Measurements from ENCODE around the gene CUL1.

CUL1 gene

GRCh38 chr7:148711191-148712102 is 12.7 kb downstream of the CUL1 start:
- Histone ChIP-seq H3K27me3 (ENCODE audit: control insufficient read depth, insufficient read depth, low read length) (no peaks in the 10 kb centered on the region), H3K9ac (ENCODE audit: low read length) (no peak overlapping the region), H3K4me3 (ENCODE audit: low read length) (no peak overlapping the region), H3K4me1 (ENCODE audit: control insufficient read depth, insufficient read depth, low read length) (peaks cover 11% of the 10 kb centered on the region), H3K36me3 (ENCODE audit: control insufficient read depth, insufficient read depth, low read length) (no peaks in the 10 kb centered on the region), H3K27ac (ENCODE audit: low read depth, low read length) (no peak overlapping the region)

- H3K4me3 ChIP-seq (ENCODE audit: low read length): no peak overlapping the region
- H3K9ac ChIP-seq (ENCODE audit: low read length): no peak overlapping the region
- no peaks in the 10 kb centered on the region for H3K27me3 ChIP-seq (ENCODE audit: control insufficient read depth, insufficient read depth, low read length)
- no peaks in the 10 kb centered on the region for H3K36me3 ChIP-seq (ENCODE audit: control insufficient read depth, insufficient read depth, low read length)
- H3K27ac ChIP-seq (ENCODE audit: low read depth, low read length): no peak overlapping the region
- H3K4me1 ChIP-seq (ENCODE audit: control insufficient read depth, insufficient read depth, low read length): peaks cover 11% of the 10 kb centered on the region
These were observed 14.1 kb downstream of the CUL1 start for GRCh38 chr7:148712678-148713329.

- no peak overlapping the region for H3K9ac ChIP-seq (ENCODE audit: low read length)
- no peaks in the 10 kb centered on the region for H3K27me3 ChIP-seq (ENCODE audit: control insufficient read depth, insufficient read depth, low read length)
- H3K4me1 ChIP-seq (ENCODE audit: control insufficient read depth, insufficient read depth, low read length): peaks cover 8% of the 10 kb centered on the region
- no peak overlapping the region for H3K27ac ChIP-seq (ENCODE audit: low read depth, low read length)
- H3K36me3 ChIP-seq (ENCODE audit: control insufficient read depth, insufficient read depth, low read length): no peaks in the 10 kb centered on the region
- no peak overlapping the region for H3K4me3 ChIP-seq (ENCODE audit: low read length)
These were observed 15.8 kb downstream of the CUL1 start for GRCh38 chr7:148714498-148714897.

- Histone ChIP-seq H3K27ac (ENCODE audit: low read depth, low read length) (no peak overlapping the region), H3K4me1 (ENCODE audit: control insufficient read depth, insufficient read depth, low read length) (peaks cover 14% of the 10 kb centered on the region), H3K36me3 (ENCODE audit: control insufficient read depth, insufficient read depth, low read length) (no peaks in the 10 kb centered on the region), H3K9ac (ENCODE audit: low read length) (no peak overlapping the region), H3K4me3 (ENCODE audit: low read length) (no peak overlapping the region), H3K27me3 (ENCODE audit: control insufficient read depth, insufficient read depth, low read length) (no peaks in the 10 kb centered on the region)
These were observed 16.3 kb downstream of the CUL1 start for GRCh38 chr7:148715027-148715426.

GRCh38 chr7:148717266-148717793 is 18.6 kb downstream of the CUL1 start:
- Histone ChIP-seq H3K27me3 (ENCODE audit: control insufficient read depth, insufficient read depth, low read length) (no peaks in the 10 kb centered on the region), H3K4me3 (ENCODE audit: low read length) (no peak overlapping the region), H3K27ac (ENCODE audit: low read depth, low read length) (no peak overlapping the region), H3K36me3 (ENCODE audit: control insufficient read depth, insufficient read depth, low read length) (no peaks in the 10 kb centered on the region), H3K4me1 (ENCODE audit: control insufficient read depth, insufficient read depth, low read length) (peaks cover 12% of the 10 kb centered on the region), H3K9ac (ENCODE audit: low read length) (no peak overlapping the region)

GRCh38 chr7:148718431-148718830 is 19.7 kb downstream of the CUL1 start:
- Histone ChIP-seq H3K4me3 (ENCODE audit: low read length) (no peak overlapping the region), H3K36me3 (ENCODE audit: control insufficient read depth, insufficient read depth, low read length) (no peaks in the 10 kb centered on the region), H3K4me1 (ENCODE audit: control insufficient read depth, insufficient read depth, low read length) (peaks cover 10% of the 10 kb centered on the region), H3K27ac (ENCODE audit: low read depth, low read length) (no peak overlapping the region), H3K9ac (ENCODE audit: low read length) (no peak overlapping the region), H3K27me3 (ENCODE audit: control insufficient read depth, insufficient read depth, low read length) (no peaks in the 10 kb centered on the region)

GRCh38 chr7:148719753-148720152 is 21.1 kb downstream of the CUL1 start:
- Histone ChIP-seq H3K4me1 (ENCODE audit: control insufficient read depth, insufficient read depth, low read length) (peaks cover 10% of the 10 kb centered on the region), H3K4me3 (ENCODE audit: low read length) (no peak overlapping the region), H3K9ac (ENCODE audit: low read length) (no peak overlapping the region), H3K27ac (ENCODE audit: low read depth, low read length) (no peak overlapping the region), H3K36me3 (ENCODE audit: control insufficient read depth, insufficient read depth, low read length) (no peaks in the 10 kb centered on the region), H3K27me3 (ENCODE audit: control insufficient read depth, insufficient read depth, low read length) (no peaks in the 10 kb centered on the region)

GRCh38 chr7:148720472-148720871 is 21.8 kb downstream of the CUL1 start:
- H3K4me1 ChIP-seq (ENCODE audit: control insufficient read depth, insufficient read depth, low read length): peaks cover 10% of the 10 kb centered on the region
- no peak overlapping the region for H3K27ac ChIP-seq (ENCODE audit: low read depth, low read length)
- H3K36me3 ChIP-seq (ENCODE audit: control insufficient read depth, insufficient read depth, low read length): no peaks in the 10 kb centered on the region
- H3K4me3 ChIP-seq (ENCODE audit: low read length): no peak overlapping the region
- H3K9ac ChIP-seq (ENCODE audit: low read length): no peak overlapping the region
- no peaks in the 10 kb centered on the region for H3K27me3 ChIP-seq (ENCODE audit: control insufficient read depth, insufficient read depth, low read length)

GRCh38 chr7:148721390-148721789 is 22.7 kb downstream of the CUL1 start:
- Histone ChIP-seq H3K4me1 (ENCODE audit: control insufficient read depth, insufficient read depth, low read length) (peaks cover 10% of the 10 kb centered on the region), H3K27me3 (ENCODE audit: control insufficient read depth, insufficient read depth, low read length) (no peaks in the 10 kb centered on the region), H3K27ac (ENCODE audit: low read depth, low read length) (no peak overlapping the region), H3K36me3 (ENCODE audit: control insufficient read depth, insufficient read depth, low read length) (no peaks in the 10 kb centered on the region), H3K9ac (ENCODE audit: low read length) (no peak overlapping the region), H3K4me3 (ENCODE audit: low read length) (no peak overlapping the region)

- no peak overlapping the region for H3K9ac ChIP-seq (ENCODE audit: low read length)
- no peaks in the 10 kb centered on the region for H3K27me3 ChIP-seq (ENCODE audit: control insufficient read depth, insufficient read depth, low read length)
- no peak overlapping the region for H3K27ac ChIP-seq (ENCODE audit: low read depth, low read length)
- no peaks in the 10 kb centered on the region for H3K36me3 ChIP-seq (ENCODE audit: control insufficient read depth, insufficient read depth, low read length)
- peaks cover 10% of the 10 kb centered on the region for H3K4me1 ChIP-seq (ENCODE audit: control insufficient read depth, insufficient read depth, low read length)
- no peak overlapping the region for H3K4me3 ChIP-seq (ENCODE audit: low read length)
These were observed 23.9 kb downstream of the CUL1 start for GRCh38 chr7:148722340-148723165.

- peaks cover 10% of the 10 kb centered on the region for H3K4me1 ChIP-seq (ENCODE audit: control insufficient read depth, insufficient read depth, low read length)
- H3K36me3 ChIP-seq (ENCODE audit: control insufficient read depth, insufficient read depth, low read length): no peaks in the 10 kb centered on the region
- no peak overlapping the region for H3K4me3 ChIP-seq (ENCODE audit: low read length)
- H3K27me3 ChIP-seq (ENCODE audit: control insufficient read depth, insufficient read depth, low read length): no peaks in the 10 kb centered on the region
- no peak overlapping the region for H3K27ac ChIP-seq (ENCODE audit: low read depth, low read length)
- no peak overlapping the region for H3K9ac ChIP-seq (ENCODE audit: low read length)
These were observed 24.5 kb downstream of the CUL1 start for GRCh38 chr7:148723166-148723559.

- Histone ChIP-seq H3K27me3 (ENCODE audit: control insufficient read depth, insufficient read depth, low read length) (no peaks in the 10 kb centered on the region), H3K4me3 (ENCODE audit: low read length) (no peak overlapping the region), H3K36me3 (ENCODE audit: control insufficient read depth, insufficient read depth, low read length) (no peaks in the 10 kb centered on the region), H3K27ac (ENCODE audit: low read depth, low read length) (no peak overlapping the region), H3K9ac (ENCODE audit: low read length) (no peak overlapping the region), H3K4me1 (ENCODE audit: control insufficient read depth, insufficient read depth, low read length) (peaks cover 10% of the 10 kb centered on the region)
These were observed 25.1 kb downstream of the CUL1 start for GRCh38 chr7:148723846-148724245.
